HG03159 (cell line): ENCODE measurements around the gene PEX1.
"Not testable (repeated sequence)": the region's sequence is repeated elsewhere in the genome, so short reads cannot be mapped to it uniquely, and the experiment has no call there.

ENCODE experiments used
- ATAC-seq: cut with Tn5 transposase; IDR thresholded peaks from one replicate; pipeline ENCODE4 v1.9.1; 2021; ENCODE audit warnings: mild to moderate bottlenecking, moderate library complexity; ENCODE audit not compliant: unreplicated experiment

PEX1 gene

DNA sequence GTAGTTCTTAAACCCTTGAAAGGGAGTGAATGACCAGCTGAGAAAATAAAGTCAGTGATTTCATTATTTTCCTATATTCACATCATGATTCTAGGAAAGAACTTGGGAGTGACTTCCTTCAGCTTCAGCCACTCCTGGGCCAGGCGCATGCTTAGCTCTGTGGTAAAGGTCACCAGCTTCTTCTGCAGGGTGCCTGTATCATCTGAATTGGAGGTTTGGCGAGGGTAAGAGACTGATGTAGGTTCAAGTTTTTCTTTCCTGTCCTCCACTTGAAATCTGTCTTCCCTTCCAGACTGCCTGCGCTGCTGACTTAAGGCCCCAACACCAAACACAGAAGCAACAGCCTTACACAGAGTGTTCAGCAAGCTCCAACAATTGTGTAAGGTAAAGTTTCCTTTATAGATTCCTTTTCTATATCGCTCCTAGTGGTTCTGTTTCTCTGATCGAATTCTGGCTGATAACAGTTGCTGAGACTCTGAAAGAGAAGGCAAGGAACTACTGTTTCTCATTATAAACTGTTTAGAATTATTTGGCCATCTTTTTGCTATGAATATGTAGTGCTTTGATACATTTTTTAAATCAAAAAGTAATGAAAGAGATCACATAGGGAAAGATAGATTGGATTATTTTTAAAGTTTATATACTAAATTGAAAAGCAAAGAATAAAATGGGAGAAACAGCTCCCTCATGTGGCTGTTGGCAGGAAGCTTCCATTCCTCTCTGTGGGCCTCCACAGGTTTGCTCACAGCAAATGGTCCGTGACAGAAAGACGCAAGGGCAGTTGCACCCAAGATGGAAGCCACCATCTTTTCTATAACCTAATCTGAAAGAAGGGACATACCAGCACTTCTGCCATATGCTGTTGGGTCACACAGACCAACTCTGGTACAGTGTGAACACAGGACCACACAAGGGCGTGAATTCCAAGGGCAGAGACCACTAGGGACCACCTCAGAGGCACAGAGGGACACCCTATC lies 67.0 kb downstream of the PEX1 start:
- ATAC-seq: peak; percentile 70

DNA sequence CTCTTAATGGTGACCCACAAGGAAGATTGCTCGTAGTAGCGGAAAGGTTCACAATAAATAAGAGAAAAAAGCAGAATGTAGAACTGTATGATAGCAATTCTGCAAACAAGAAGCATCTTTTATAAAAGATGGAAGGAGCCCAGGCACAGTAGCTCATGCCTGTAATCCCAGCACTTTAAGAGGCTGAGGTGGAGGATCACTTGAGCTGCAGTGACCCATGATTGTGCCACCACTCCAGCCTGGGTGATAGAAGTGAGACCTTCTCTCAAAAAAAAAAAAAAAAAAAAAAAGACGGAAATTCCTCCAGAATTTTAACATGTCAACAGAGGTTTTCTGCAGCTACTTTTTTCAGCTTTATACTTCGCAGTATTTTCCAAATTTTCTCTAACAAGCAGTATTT lies 67.8 kb downstream of the PEX1 start:
- ATAC-seq: no peak

DNA sequence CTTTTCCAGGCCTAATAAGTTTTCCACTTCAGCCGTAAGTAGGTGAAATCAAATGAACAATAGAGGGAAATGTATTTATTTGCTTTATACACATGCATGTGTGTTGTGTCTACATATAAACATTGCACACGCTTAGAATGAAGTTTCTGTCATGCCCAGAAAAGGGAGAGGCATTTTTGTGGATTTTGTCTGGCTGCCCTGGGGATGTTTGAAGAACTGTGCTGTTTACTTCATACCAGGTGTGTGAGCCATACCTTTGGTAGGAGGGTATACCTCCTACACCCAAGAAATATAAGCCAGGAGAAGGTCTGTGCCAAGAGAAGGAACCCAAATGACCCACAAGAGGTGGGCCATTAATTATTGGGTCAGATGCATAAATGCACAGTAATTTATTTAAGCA lies 68.2 kb downstream of the PEX1 start:
- ATAC-seq: no peak

DNA sequence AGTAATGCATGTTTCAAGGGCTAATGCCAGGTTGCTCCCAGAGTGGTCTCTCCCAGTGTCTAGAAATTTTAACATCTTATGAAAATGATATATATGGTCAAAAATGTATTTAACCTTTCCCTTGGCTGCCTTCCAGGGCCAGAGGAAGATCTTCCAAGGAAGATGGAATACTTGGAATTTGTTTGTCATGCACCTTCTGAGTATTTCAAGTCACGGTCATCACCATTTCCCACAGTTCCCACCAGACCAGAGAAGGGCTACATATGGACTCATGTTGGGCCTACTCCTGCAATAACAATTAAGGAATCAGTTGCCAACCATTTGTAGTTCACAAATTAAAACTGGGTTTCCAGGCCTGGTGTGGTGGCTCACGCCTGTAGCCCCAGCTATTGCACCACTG lies 72.1 kb downstream of the PEX1 start:
- ATAC-seq: no peak

DNA sequence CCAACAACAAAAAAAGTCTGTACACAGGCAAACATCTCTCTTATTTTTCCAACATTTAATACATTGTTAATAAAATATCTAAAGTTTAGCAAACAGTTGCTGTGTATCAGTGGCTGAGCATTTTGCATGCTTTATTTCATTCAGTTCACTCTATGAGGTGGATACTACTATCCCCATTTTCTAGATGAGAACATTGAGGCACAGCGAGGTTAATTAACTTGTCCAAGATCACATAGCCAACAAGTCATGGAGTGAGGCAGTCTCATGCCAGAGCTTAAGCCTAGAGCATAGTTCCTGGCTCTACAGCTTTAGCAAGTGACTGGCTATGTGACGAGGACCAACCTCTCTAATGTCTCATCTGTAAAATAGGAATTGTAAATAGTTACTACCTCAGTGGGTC lies 76.7 kb downstream of the PEX1 start:
- no peak for ATAC-seq

DNA sequence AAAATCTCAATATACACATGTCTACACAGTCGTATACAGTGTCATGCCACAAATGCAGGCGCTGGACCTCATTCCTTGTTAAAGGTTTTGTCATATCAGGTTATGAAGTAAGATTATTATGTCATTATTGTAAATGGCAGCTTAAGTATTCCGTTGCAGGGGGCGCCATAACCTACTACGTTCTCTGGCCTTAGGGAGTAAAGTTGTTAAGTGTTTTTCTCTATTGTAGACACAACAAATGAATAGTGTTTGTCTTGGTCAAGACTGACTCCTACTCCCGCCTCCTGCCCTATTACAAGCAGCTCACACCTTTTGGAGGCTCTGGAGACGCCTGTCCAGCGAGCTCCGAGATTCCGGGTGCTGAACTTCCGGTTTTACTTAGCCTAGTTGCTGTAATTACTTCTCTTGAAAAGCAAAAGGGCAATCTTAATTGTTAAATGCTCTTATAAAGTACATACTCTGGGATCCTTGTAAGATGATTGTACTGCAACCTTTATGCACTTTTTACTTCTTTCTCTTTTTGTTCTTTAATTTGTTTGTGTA lies 80.0 kb downstream of the PEX1 start:
- peak; percentile 41 for ATAC-seq

DNA sequence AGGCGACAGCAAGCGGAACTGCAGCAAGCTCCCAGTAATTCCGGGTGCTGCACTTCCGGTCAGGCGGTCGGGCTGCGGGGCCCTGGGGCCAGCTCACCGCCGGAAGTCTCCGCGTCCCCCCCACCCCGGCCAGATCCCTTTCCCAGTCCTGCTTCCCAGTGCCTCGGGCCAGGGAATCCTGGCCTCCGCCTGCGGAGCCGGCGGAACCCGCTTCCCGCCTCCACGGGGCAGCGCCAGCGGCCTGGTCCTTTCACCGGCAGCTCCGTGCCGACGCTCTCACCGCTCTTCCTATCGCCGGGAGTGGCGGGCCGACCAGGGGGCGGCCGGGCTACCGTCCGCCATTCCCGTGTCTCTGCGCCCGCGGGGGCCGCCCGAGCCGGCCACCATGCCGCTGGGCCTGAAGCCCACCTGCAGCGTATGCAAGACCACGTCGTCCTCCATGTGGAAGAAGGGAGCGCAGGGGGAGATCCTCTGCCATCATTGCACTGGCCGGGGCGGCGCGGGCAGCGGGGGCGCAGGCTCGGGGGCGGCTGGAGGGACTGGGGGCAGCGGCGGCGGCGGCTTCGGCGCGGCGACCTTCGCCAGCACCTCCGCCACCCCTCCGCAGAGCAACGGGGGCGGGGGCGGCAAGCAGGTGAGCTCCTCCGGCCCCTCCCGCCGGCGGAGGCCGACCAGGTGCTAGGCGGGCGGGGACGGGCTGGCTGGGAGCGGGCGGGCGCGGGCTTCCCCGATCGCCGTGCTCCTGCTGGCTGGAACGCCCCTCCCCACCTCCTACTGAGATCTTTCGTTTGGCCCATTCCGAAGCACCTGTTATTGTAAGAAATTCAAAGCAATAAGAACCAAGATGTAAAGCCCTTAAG lies 80.7 kb downstream of the PEX1 start, which contains the start of gene GATAD1:
Gene GATAD1 (plus strand): TSS at position 138 of the 860 bp plus-strand sequence. CDS start 248 bp downstream, at position 386.
- ATAC-seq: peak; percentile 87

DNA sequence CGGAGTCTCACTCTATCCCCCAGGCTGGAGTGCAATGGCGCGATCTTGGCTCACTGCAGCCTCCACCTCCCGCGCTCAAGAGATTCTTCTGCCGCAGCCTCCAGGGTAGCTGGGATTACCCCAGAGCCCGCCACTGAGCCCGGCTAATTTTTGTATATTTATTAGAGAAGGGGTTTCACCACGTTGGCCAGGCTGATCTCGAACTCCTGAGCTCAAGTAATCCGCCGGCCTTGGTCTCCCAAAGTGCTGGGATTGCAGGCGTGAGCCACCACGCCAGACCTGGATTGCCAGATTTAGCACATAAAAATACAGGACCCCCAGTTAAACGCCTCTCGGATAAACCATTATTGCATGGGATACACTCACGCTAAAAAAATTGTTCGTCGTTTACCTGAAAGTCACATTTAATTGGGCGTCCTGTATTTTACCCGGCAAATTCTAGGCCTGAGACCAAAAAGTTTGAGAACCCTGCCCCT lies 81.4 kb downstream of the PEX1 start:
- ATAC-seq: no peak

DNA sequence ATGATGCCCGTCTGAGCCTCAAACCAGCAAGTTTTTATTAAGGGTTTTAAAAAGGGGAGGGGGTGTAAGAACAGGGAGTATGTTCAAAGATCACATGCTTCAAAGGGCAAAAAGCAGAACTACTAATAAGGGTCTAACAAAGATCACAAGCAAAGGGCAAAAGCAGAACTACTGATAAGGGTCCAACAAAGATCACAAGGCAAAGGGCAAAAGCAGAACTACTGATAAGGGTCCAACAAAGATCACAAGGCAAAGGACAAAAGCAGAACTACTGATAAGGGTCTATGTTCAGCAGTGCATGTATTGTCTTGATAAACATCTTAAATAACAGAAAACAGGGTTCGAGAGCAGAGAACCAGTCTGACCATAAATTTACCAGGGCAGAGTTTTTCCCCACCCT lies 85.6 kb downstream of the PEX1 start:
- ATAC-seq: not testable (repeated sequence)

DNA sequence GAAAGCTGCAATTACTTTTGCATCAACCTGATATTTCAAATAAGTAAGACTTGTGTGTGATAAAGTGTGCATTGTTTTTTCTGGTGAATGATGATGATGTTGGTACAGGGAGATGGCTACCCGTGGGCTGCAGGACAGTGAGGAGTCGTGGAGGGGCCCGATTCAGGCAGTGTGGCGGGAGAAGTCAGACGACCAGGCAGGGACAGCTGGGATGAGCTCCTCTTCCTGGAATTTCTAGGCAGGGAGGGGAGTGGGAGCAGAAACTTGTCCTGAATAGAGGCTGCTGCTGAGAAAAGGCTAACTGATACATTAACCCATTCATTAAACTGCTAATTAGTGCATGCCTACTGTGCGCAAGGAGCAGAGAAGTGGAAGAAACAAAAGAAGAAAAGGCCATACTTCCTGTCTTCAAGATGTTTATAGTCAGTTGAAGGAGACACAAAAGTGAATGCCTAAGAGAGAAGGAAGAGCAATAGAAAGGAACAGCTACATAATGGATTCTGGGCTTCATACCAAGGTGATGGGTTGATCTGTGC lies 90.3 kb downstream of the PEX1 start:
- no peak for ATAC-seq
